GM18858 (cell line): ENCODE data around the gene ZNF341.

Experiments used
- ATAC-seq: cut with Tn5 transposase; IDR thresholded peaks from one replicate; pipeline ENCODE4 v1.9.1; 2021; ENCODE audit not compliant: unreplicated experiment

Gene ZNF341

GRCh38 chr20:33766686-33767085, 34.9 kb downstream of the ZNF341 start:
- no peak for ATAC-seq

DNA sequence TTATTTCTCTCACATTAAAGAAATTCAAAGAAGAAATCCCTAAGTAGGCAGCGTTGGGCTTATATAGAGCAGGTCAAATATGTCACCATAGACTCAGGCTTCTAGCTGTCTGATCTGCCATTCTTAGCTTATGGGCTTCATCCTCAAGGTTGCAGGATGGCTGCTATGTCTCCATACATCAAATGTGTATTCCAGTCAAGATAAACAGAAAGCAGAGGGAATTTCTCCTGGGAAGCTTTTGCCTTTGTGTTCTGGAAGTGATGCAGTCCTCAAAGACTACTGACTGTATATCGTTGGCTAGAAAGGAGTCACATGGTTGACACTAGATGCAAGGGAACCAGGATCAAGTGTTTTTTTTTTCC, 36.0 kb downstream of the ZNF341 start:
- ATAC-seq: no peak

DNA sequence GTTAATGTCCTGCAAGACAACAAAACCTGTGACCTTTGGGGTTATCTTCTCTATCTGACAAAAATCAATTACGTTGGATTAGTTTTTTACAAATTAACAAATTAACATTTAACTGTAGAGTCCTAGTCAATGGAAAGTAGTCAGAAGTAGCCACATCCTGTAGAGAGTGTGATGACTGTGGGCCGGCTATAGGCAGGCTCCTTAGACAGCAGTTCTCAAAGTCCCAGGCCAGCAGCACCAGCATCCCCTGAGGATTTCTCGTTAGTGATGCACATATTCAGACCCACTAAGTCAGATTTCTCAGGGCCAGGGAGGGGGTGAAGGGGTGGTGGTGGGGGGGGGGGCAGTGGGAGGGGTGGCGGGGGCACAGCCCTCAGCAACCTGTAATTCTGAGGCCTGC, 37.2 kb downstream of the ZNF341 start:
- ATAC-seq: no peak

DNA sequence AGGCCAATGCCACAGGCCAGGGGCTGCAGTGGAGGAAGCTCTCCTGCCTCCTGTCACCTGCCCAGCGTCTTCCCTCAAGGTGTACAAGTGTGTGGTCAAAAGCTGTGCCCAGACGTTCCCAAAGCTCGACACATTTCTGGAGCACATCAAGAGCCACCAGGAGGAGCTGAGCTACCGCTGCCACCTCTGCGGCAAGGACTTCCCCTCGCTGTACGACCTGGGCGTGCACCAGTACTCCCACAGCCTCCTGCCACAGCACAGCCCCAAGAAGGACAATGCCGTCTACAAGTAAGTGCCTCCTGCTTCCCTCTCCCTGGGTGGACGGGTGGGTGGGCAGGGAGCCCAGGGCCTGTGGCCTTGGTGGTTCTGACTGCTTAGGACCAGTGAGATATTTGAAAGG, 38.2 kb downstream of the ZNF341 start:
- no peak for ATAC-seq

GRCh38 chr20:33771938-33772337, 40.1 kb downstream of the ZNF341 start:
- no peak for ATAC-seq

DNA sequence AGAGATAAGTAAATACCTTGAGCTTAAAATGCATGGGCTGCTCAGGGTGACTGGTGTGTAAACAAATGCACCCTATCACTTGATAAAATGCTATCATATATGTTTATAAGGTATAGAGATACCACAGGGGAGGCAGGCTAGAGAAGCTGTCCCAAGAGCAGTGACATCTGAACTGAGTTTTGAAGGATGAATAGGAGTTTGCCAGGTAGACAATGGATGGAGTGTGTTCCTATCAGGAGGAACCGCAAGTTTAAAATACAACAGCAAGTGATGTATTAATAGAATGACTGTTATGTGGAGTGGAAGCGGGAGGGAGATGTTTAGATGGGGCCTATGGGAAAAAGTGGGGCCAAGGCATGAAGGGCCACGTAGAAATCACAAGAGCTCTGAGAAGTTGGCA, 40.6 kb downstream of the ZNF341 start:
- no peak for ATAC-seq

DNA sequence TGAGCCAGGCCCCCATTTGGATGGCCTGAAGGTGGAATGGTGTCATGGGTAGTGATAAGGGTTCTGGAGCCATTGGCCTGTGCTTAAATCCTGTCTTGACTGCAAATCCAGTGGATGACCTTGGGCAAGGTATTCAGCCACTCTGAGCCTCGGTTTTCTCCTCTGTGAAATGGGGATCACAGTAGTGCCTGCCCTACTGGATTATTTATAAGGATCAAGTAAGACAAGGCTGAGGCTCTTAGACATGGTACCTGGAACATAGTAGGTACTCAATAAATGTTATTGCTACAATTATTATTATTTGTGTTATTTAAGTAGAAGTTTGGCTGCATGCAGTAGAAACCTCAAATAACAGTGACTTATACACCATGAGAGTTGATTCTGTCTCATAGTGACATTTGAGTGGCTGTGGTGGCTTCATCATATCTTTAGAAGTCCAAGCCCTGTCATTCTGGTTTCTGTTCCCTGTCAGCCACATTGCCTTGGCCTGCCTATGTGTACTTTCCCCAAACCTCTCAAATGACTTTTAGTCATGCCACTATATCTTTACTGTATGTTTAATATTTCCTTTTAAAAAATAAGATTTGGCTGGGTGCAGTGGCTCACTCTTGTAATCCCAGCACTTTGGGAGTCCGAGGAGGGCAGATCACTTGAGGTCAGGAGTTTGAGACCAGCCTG, 41.8 kb downstream of the ZNF341 start:
- peak; percentile 54 for ATAC-seq

DNA sequence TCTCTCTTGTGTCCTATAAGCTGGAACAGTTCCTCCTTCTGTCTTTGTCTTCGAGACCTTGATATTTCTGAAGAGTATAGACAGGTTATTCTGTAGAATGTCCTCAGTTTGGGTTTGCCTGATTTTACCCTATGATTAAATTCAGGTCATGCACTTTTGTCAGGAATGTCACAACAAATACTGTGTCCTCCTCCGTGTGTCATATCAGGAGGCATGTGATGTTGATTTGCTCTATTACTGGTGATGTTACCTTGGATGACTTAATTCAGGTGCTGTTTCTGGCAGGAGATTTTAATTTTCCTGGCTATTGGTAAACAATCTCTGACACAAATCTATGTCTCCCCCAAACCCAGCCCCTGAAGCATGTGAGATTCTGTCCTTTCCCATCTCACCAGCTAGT, 46.0 kb downstream of the ZNF341 start:
- no peak for ATAC-seq

- no peak for ATAC-seq
Measured at GRCh38 chr20:33781133-33781532, 49.3 kb downstream of the ZNF341 start.

DNA sequence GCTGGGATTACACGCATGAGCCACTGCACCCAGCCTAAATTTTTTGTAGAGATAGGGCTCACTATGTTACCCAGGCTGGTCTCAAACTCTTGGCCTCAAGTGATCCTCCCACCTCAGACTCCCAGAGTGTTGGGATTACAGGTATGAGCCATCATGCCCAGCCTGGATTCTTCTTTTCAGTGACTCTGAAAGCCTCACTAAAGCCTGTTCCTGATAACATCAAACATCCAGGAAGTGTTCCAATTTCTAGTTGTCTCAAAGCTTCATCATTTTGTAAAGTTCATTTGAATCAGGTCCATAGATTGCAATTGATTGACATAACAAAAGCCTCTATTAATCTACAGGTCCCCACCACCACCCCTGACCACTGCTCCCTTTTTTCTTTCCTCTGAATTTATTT, 50.1 kb downstream of the ZNF341 start:
- no peak for ATAC-seq

DNA sequence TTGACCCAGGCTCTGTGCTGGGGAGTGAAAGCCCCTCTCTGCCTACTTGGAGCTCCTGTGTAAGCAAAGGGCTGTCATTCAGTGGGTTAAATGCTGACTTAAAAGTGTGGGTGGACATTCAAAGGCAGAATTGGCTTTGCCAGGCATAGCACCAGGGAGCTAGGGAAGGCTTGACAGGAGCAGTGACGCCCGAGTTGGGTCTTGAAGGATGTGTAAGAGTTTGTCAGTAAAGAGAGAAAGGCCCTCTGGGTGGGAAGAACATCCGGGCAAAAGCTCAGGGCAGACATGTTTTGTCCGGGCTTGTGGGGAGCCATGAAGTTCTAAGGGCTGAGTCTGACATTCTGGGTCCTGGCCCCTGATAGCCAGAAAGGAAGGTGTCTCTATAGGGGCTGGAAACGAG, 51.5 kb downstream of the ZNF341 start:
- no peak for ATAC-seq

GRCh38 chr20:33783818-33784217, 52.0 kb downstream of the ZNF341 start:
- ATAC-seq: no peak

DNA sequence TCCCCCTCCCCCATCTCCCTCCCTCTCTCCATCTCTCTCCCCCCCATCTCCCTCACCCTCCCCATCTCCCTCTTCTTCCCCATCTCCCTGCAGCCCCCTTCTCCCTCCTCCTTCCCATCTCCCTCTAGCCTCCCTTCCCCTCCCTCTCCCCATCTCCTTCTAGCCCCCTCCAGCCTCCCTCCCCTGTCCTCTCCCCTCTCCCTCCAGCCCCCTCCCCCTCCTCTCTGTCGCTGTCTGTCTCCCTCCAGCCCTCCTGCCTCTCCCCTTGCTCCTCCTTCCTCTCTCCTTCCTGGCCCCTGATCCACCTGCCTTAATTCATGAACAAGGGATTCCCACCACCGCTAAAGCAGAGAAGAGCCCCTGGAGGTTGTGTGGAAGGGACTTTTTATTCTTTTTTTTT, 52.4 kb downstream of the ZNF341 start:
- ATAC-seq: no peak

DNA sequence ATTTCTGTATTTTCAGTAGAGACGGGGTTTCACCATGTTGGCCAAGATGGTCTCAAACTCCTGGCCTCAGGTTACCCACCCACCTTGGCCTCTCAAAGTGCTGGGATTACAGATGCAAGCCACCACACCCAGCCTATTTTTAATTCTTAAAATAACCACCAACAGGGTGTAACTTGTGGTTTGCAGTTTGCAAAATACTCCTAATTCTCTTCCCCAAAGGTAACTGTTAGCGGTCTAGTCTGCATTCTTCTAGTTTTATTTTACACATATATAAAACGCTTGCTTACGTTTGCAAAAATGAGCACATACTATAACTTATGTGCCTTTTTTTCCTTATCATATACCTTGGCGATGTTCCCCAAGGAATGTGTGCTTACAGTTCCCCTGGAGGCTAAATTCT, 53.7 kb downstream of the ZNF341 start:
- ATAC-seq: no peak

DNA sequence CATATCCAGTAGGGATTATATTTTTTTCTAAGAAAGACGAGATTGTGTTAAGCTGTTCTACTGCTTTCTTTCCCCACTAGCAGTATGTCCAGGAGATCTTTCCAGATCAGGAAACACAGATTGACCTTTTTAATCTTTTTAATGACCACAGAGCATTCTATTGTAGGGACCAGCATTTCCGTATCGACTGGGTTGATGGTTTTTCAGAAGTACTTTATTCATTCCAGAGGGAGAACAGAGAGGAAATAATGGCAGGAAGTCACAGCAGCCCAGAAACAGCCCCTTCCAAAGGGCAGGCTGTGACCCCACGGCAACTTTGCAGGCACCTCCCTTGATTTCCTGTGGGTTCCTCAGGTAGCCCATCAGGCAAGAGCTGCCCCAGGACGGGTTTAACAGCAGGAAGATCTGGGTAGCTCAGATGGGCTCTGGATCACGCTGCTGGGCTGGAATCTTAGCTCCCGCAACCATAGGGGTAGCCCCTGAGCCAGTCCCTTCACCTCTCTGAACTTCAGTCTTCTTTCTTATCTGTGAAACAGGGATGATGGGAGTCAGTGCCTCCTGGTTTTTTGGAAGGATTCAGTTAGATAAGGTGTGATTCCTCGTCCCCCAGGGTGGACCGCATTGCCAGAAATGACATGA, 55.6 kb downstream of the ZNF341 start:
- no peak for ATAC-seq

GRCh38 chr20:33788351-33789049, 56.7 kb downstream of the ZNF341 start:
- no peak for ATAC-seq

GRCh38 chr20:33789109-33789857, 57.5 kb downstream of the ZNF341 start:
- ATAC-seq: no peak

DNA sequence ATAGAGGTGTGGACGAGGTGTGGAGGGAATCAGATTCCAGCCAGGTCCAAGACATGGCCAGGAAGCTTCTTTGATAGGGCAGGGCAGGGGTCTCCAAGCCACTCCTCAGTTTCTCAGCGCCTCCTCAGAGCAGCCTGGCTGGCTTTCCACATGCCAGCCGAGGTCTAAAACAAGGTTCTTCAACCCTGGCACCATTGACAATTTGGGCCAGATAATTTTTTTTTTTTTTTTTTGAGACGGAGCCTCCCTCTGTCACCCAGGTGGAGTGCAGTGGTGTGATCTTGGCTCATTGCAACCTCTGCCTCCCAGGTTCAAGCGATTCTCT, 58.0 kb downstream of the ZNF341 start:
- ATAC-seq: no peak

- no peak for ATAC-seq
Measured at GRCh38 chr20:33790566-33790965, 58.8 kb downstream of the ZNF341 start.

DNA sequence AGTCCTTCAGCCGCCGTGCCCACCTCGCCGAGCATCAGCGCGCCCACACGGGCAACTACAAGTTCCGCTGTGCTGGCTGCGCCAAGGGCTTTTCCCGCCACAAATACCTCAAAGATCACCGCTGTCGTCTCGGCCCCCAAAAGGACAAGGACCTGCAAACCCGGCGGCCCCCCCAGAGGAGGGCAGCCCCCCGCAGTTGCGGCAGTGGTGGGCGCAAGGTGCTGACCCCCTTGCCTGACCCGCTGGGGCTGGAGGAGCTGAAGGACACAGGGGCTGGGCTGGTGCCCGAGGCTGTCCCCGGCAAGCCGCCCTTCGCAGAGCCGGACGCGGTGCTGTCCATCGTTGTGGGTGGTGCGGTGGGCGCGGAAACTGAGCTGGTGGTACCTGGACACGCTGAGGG, 59.2 kb downstream of the ZNF341 start:
- ATAC-seq: no peak

DNA sequence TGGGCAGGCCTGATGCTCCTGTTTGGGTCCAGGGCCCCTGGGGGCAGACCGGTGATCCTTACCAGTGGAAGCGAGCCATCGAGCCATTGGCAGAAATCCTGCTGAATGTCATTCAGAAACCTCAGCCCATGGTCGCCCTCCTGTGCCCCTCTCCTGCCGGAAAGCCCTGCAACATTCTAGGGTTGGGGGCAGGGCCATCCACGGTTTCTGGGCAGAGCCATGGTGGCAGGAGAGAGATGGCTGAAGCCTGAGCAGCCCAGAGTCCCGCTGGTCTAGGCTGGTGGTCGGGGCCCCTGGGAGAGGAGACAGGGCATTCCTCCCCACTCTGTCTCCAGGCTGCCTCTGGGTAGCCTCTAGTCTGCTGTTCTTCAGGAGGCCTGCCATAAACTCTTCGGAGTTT, 59.7 kb downstream of the ZNF341 start:
- ATAC-seq: no peak
